HepG2 (cell line): ENCODE data around the gene GPS1. TPM values are rescaled to one million over a fixed set of nuclear protein-coding genes. Genes with fewer than 3 reads are reported as not detected.

Experiments
- CENPT ChIP-seq: sonication (generic); formaldehyde crosslinking; IDR thresholded peaks from 2 replicates; pipeline ENCODE4 v1.8.0; 2022; ENCODE audit warnings: low read depth, mild to moderate bottlenecking, moderate library complexity, missing genetic modification reagents
- CSRNP1 ChIP-seq: sonication (generic); formaldehyde crosslinking; IDR thresholded peaks from 2 replicates; pipeline ENCODE4 v1.8.1; 2023; ENCODE audit warnings: mild to moderate bottlenecking, missing genetic modification reagents
- ETV6 ChIP-seq: sonication (generic); formaldehyde crosslinking; conservative IDR thresholded peaks from 2 replicates; pipeline ENCODE4 v1.4.0; 2020; ENCODE audit warnings: missing genetic modification reagents
- IKZF1 ChIP-seq: fragments of 450-650 bp; IDR thresholded peaks from 2 replicates; pipeline ENCODE4 v1.7.1; 2016
- POLR2AphosphoS2 ChIP-seq: IDR thresholded peaks from 2 replicates; pipeline ENCODE4 v1.6.1; 2011; ENCODE audit warnings: low read depth, low read length, improper control_type of control experiment
- RAD51 ChIP-seq: fragments of 450-650 bp; IDR thresholded peaks from 2 replicates; pipeline ENCODE4 v1.6.1; 2016; ENCODE audit warnings: borderline replicate concordance
- RARG ChIP-seq: sonication (generic); formaldehyde crosslinking; IDR thresholded peaks from 2 replicates; pipeline ENCODE4 v1.4.0; 2020; ENCODE audit warnings: low read depth, mild to moderate bottlenecking, missing genetic modification reagents
- SNAPC5 ChIP-seq: sonication (generic); formaldehyde crosslinking; IDR thresholded peaks from 2 replicates; pipeline ENCODE4 v1.8.1; 2023; ENCODE audit warnings: mild to moderate bottlenecking, missing genetic modification reagents, borderline replicate concordance
- SRSF1 ChIP-seq: fragments of 200-400 bp; formaldehyde crosslinking; optimal IDR thresholded peaks from 2 replicates; pipeline ENCODE3; 2017; ENCODE audit warnings: mild to moderate bottlenecking, low read depth, low read length, moderate library complexity
- TOPORS ChIP-seq: sonication (generic); formaldehyde crosslinking; IDR thresholded peaks from 2 replicates; pipeline ENCODE4 v1.8.0; 2023; ENCODE audit warnings: mild to moderate bottlenecking, missing genetic modification reagents
- TRIM22 ChIP-seq: fragments of 450-650 bp; IDR thresholded peaks from 2 replicates; pipeline ENCODE4 v1.6.1; 2017
- ZBTB46 ChIP-seq: sonication (generic); formaldehyde crosslinking; IDR thresholded peaks from 2 replicates; pipeline ENCODE4 v1.4.0; 2020; ENCODE audit warnings: mild to moderate bottlenecking, missing genetic modification reagents, borderline replicate concordance
- ZNF224 ChIP-seq: sonication (generic); formaldehyde crosslinking; IDR thresholded peaks from 2 replicates; pipeline ENCODE4 v1.5.0; 2020; ENCODE audit warnings: mild to moderate bottlenecking, missing genetic modification reagents
- ZNF337 ChIP-seq: sonication (generic); formaldehyde crosslinking; IDR thresholded peaks from 2 replicates; pipeline ENCODE4 v1.5.1; 2020; ENCODE audit warnings: missing genetic modification reagents, low read depth, mild to moderate bottlenecking, borderline replicate concordance
- ZNF597 ChIP-seq: sonication (generic); formaldehyde crosslinking; IDR thresholded peaks from 2 replicates; pipeline ENCODE4 v1.5.0; 2020; ENCODE audit warnings: missing genetic modification reagents
- ZNF639 ChIP-seq: conservative IDR thresholded peaks from 2 replicates; pipeline ENCODE4 v1.6.1; 2018; ENCODE audit warnings: missing genetic modification reagents
- ZNF761 ChIP-seq: sonication (generic); formaldehyde crosslinking; conservative IDR thresholded peaks from 2 replicates; pipeline ENCODE4 v1.4.0; 2020; ENCODE audit warnings: mild to moderate bottlenecking, missing genetic modification reagents
- ZNF839 ChIP-seq: sonication (generic); formaldehyde crosslinking; IDR thresholded peaks from 2 replicates; pipeline ENCODE4 v1.4.0; 2020; ENCODE audit warnings: missing genetic modification reagents, mild to moderate bottlenecking, borderline replicate concordance
- polyA plus RNA-seq, 8 experiments: library from polyadenylated mRNA; depleted of rRNA in 3 of 8; stranded (reverse) in 7 of 8; unstranded in 1 of 8; fragments of >200 nt; fragmentation: Illumina TruSeq in 4 of 8; extraction: Trizol in 4 of 8; gene quantifications; 2 replicates each; pipeline versions ENCODE4 v1.2.1 to v1.2.3, GENCODE V29; 2011 to 2016; ENCODE audit warnings: low read depth in 4 of 8, missing spikeins in 1 of 8, mixed read lengths in 1 of 8; ENCODE audit not compliant: insufficient read depth in 1 of 8
- total RNA-seq, 5 experiments: library from RNA; depleted of rRNA; stranded (reverse); fragments of >200 nt; fragmentation: Illumina TruSeq; extraction: Trizol; gene quantifications; 2 replicates each; pipeline ENCODE4 v1.2.3, GENCODE V29; 2016; ENCODE audit warnings: low read depth in 1 of 5

The GPS1 gene
- total and polyA plus RNA-seq, 2 of the 13 experiments (the other 11 are each of a cell fraction or from before 2014, with no cell fraction given) = 124 to 128 TPM

GRCh38 chr17:82103553-82104451, 52.1 kb downstream of the GPS1 start (continued):
- TF ChIP-seq ZNF639 (CRISPR knock-in tag) (peak; percentile 71; the same call in 1 of the 2 replicates), CSRNP1 (peak; percentile 94), ZNF761 (CRISPR knock-in tag) (no peak; the same call in 1 of the 2 replicates), RAD51 (no peak), ZNF597 (CRISPR knock-in tag) (no peak), ZNF839 (peak; percentile 47; the same call in 1 of the 2 replicates), CENPT (CRISPR knock-in tag) (no peak; the same call in 1 of the 2 replicates), SNAPC5 (CRISPR knock-in tag) (no peak), TRIM22 (no peak), RARG (CRISPR knock-in tag) (no peak), ZNF337 (peak; percentile 44; the same call in 1 of the 2 replicates), TOPORS (peak; percentile 77; the same call in 1 of the 2 replicates), ZBTB46 (CRISPR knock-in tag) (no peak), SRSF1 (peak; percentile 42), IKZF1 (no peak), ETV6 (CRISPR knock-in tag) (no peak), POLR2AphosphoS2 (no peak), ZNF224 (no peak; the same call in 1 of the 2 replicates)
